Measurements from ENCODE around the gene DAAM1.

- TF ChIP-seq CTCF (IDR thresholded peaks at IDR 0.05 in 8 of 11, conservative IDR thresholded peaks at IDR 0.05 in 3 of 11): no peak
- TF ChIP-seq POLR2A (IDR thresholded peaks at IDR 0.05): no peak
These were observed 32.6 kb upstream of the DAAM1 start for GRCh38 chr14:59155886-59156285.

All from spleen (tissue), 7 donors.